Measurements from ENCODE around the gene TMEFF2. TPM values are rescaled to one million over a fixed set of nuclear protein-coding genes. Genes with fewer than 3 reads are reported as not detected.

TMEFF2 gene
- total and polyA plus RNA-seq, 2 of the 8 experiments (the other 6 are each of a cell fraction or from before 2014, with no cell fraction given): 0.91 to 3.7 TPM

DNA sequence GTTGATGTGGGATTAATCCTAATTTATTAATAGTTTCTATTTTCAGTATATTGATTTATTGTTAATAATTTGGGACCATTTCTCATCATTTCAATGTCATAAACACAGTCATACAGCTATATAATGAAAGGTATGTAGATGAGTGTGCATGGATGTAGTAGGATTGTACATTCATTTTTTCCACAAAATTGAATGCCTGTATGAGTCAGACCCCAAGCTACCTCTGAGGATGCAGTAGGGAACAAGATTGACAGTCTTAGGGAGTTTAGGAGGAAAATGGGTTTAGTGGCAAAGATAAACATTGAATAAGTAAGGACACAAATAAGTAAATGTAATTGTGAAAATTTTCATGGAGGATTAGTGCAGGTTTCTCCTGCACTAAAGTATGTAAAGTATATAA is 14.1 kb upstream of the TMEFF2 start (continued):
- TF ChIP-seq, protein P1, sequence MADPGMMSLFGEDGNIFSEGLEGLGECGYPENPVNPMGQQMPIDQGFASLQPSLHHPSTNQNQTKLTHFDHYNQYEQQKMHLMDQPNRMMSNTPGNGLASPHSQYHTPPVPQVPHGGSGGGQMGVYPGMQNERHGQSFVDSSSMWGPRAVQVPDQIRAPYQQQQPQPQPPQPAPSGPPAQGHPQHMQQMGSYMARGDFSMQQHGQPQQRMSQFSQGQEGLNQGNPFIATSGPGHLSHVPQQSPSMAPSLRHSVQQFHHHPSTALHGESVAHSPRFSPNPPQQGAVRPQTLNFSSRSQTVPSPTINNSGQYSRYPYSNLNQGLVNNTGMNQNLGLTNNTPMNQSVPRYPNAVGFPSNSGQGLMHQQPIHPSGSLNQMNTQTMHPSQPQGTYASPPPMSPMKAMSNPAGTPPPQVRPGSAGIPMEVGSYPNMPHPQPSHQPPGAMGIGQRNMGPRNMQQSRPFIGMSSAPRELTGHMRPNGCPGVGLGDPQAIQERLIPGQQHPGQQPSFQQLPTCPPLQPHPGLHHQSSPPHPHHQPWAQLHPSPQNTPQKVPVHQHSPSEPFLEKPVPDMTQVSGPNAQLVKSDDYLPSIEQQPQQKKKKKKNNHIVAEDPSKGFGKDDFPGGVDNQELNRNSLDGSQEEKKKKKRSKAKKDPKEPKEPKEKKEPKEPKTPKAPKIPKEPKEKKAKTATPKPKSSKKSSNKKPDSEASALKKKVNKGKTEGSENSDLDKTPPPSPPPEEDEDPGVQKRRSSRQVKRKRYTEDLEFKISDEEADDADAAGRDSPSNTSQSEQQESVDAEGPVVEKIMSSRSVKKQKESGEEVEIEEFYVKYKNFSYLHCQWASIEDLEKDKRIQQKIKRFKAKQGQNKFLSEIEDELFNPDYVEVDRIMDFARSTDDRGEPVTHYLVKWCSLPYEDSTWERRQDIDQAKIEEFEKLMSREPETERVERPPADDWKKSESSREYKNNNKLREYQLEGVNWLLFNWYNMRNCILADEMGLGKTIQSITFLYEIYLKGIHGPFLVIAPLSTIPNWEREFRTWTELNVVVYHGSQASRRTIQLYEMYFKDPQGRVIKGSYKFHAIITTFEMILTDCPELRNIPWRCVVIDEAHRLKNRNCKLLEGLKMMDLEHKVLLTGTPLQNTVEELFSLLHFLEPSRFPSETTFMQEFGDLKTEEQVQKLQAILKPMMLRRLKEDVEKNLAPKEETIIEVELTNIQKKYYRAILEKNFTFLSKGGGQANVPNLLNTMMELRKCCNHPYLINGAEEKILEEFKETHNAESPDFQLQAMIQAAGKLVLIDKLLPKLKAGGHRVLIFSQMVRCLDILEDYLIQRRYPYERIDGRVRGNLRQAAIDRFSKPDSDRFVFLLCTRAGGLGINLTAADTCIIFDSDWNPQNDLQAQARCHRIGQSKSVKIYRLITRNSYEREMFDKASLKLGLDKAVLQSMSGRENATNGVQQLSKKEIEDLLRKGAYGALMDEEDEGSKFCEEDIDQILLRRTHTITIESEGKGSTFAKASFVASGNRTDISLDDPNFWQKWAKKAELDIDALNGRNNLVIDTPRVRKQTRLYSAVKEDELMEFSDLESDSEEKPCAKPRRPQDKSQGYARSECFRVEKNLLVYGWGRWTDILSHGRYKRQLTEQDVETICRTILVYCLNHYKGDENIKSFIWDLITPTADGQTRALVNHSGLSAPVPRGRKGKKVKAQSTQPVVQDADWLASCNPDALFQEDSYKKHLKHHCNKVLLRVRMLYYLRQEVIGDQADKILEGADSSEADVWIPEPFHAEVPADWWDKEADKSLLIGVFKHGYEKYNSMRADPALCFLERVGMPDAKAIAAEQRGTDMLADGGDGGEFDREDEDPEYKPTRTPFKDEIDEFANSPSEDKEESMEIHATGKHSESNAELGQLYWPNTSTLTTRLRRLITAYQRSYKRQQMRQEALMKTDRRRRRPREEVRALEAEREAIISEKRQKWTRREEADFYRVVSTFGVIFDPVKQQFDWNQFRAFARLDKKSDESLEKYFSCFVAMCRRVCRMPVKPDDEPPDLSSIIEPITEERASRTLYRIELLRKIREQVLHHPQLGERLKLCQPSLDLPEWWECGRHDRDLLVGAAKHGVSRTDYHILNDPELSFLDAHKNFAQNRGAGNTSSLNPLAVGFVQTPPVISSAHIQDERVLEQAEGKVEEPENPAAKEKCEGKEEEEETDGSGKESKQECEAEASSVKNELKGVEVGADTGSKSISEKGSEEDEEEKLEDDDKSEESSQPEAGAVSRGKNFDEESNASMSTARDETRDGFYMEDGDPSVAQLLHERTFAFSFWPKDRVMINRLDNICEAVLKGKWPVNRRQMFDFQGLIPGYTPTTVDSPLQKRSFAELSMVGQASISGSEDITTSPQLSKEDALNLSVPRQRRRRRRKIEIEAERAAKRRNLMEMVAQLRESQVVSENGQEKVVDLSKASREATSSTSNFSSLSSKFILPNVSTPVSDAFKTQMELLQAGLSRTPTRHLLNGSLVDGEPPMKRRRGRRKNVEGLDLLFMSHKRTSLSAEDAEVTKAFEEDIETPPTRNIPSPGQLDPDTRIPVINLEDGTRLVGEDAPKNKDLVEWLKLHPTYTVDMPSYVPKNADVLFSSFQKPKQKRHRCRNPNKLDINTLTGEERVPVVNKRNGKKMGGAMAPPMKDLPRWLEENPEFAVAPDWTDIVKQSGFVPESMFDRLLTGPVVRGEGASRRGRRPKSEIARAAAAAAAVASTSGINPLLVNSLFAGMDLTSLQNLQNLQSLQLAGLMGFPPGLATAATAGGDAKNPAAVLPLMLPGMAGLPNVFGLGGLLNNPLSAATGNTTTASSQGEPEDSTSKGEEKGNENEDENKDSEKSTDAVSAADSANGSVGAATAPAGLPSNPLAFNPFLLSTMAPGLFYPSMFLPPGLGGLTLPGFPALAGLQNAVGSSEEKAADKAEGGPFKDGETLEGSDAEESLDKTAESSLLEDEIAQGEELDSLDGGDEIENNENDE (IDR thresholded peaks at IDR 0.05; ENCODE audit: insufficient replicate concordance, low read length): no peak
- no peak for TF ChIP-seq KDM5A (IDR thresholded peaks at IDR 0.05; ENCODE audit: low read length)
- no peak for TF ChIP-seq PHF8 (conservative IDR thresholded peaks at IDR 0.05; ENCODE audit: low read depth, low read length)
- TF ChIP-seq SUZ12 (IDR thresholded peaks at IDR 0.05; ENCODE audit: low read length): no peak

Measured in H1 (cell line).